Tibial artery (tissue), 4 donors: ENCODE measurements around the gene LRR1.
A peak's percentile ranks its signal among the peaks of the same experiment; 100 is the strongest.
"Not testable (repeated sequence)": the region's sequence is repeated elsewhere in the genome, so short reads cannot be mapped to it uniquely, and the experiment has no call there.

Experiments
- DNase-seq, 2 donors: peaks; one replicate each; pipeline ENCODE4 v3.0.0-alpha.2; 2019
- H3K27ac ChIP-seq, 2 donors: fragments of 200-600 bp; sonication (generic) in 1 of 2; 1 replicate in 1 of 2; 2 replicates in 1 of 2; pipeline ENCODE4 v1.5.1; 2018 to 2019; ENCODE audit warnings: mild to moderate bottlenecking in 1 of 2
- H3K27me3 ChIP-seq, 2 donors: fragments of 200-600 bp; sonication (generic) in 1 of 2; one replicate each; pipeline versions ENCODE4 v1.5.1 to v1.6.0; 2016 to 2019
- H3K36me3 ChIP-seq, 3 donors: fragments of 200-600 bp; sonication (generic) in 2 of 3; one replicate each; pipeline ENCODE4 v1.5.1; 2016 to 2019; ENCODE audit warnings: mild to moderate bottlenecking in 2 of 3
- H3K4me1 ChIP-seq, 4 donors: fragments of 200-600 bp; sonication (generic) in 2 of 4; 1 replicate in 3 of 4; 2 replicates in 1 of 4; pipeline ENCODE4 v1.5.1; 2016 to 2019
- H3K4me3 ChIP-seq, 2 donors: fragments of 200-600 bp; sonication (generic) in 1 of 2; 1 replicate in 1 of 2; 2 replicates in 1 of 2; pipeline ENCODE4 v1.5.1; 2018 to 2019; ENCODE audit warnings: mild to moderate bottlenecking in 2 of 2
- H3K9me3 ChIP-seq, 3 donors: fragments of 200-600 bp; sonication (generic) in 1 of 3; one replicate each; pipeline ENCODE4 v1.5.1; 2016 to 2019
- intact Hi-C: fragments of 100-400 bp; cut with DNase I; formaldehyde crosslinking; loops from one replicate; pipeline ENCODE4 v1.15.0; 2023; ENCODE audit warnings: low total_unique reads
- TF ChIP-seq, protein P1 (sequence below), 2 experiments: fragments of 200-600 bp in 1 of 2; fragments of 450-650 bp in 1 of 2; IDR thresholded peaks; one replicate each; pipeline ENCODE4 v1.5.1; 2017 to 2019; ENCODE audit warnings: antibody characterized with exemption in 2 of 2, mild to moderate bottlenecking in 1 of 2, moderate library complexity in 1 of 2

LRR1 gene

DNA sequence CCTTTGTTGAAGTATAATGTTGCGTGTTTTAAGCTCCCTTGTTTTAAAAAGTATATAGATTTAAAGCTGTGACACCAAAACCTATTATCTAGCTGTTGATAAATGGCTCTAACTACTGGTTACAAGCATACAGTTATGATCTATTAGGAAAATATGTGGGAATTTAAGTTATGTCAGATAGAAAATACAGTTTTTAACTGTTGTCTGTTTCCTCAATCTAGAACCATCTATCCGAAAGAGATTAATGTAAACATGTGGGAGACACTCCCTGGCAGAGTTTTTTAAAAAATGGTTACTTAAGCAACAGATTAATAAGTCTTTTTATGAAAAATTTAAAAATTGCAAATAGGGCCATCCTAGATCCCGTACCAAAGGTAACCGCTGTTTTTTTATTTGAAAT lies 13.5 kb downstream of the LRR1 start:
- TF ChIP-seq, protein P1, sequence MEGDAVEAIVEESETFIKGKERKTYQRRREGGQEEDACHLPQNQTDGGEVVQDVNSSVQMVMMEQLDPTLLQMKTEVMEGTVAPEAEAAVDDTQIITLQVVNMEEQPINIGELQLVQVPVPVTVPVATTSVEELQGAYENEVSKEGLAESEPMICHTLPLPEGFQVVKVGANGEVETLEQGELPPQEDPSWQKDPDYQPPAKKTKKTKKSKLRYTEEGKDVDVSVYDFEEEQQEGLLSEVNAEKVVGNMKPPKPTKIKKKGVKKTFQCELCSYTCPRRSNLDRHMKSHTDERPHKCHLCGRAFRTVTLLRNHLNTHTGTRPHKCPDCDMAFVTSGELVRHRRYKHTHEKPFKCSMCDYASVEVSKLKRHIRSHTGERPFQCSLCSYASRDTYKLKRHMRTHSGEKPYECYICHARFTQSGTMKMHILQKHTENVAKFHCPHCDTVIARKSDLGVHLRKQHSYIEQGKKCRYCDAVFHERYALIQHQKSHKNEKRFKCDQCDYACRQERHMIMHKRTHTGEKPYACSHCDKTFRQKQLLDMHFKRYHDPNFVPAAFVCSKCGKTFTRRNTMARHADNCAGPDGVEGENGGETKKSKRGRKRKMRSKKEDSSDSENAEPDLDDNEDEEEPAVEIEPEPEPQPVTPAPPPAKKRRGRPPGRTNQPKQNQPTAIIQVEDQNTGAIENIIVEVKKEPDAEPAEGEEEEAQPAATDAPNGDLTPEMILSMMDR (IDR thresholded peaks at IDR 0.05): no peak
- intact Hi-C loops: no loop called here
- no peak for DNase-seq
- Histone ChIP-seq H3K4me3 (no peak overlapping the region), H3K9me3 (no peaks in the 10 kb centered on the region), H3K27ac (no peak overlapping the region), H3K36me3 (peaks cover 5 to 16% (median 5%) of the 10 kb centered on the region in 3 donors), H3K4me1 (no peaks in the 10 kb centered on the region), H3K27me3 (no peaks in the 10 kb centered on the region)

DNA sequence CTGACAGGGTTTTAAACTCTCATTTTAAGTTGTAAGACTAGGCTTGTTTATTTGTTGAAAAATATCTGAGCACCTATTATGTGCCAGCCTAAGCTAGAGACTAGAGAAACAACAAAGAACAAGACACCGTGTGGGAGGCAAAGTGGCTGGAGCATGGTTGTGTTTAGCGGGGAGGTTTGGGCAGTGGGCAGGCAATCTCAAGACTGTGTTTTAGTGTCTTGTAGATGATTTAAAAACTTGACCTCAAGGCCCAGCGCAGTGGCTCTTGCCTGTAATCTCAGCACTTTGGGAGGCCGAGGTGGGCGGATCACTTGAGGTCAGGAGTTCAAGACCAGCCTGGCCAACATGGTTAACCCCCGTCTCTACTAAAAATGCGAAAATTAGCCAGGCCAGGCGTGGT lies 13.9 kb downstream of the LRR1 start:
- Histone ChIP-seq H3K27ac (no peak overlapping the region), H3K27me3 (no peaks in the 10 kb centered on the region), H3K36me3 (peaks cover 2 to 19% (median 7%) of the 10 kb centered on the region in 3 donors), H3K4me1 (no peaks in the 10 kb centered on the region), H3K4me3 (no peak overlapping the region), H3K9me3 (no peaks in the 10 kb centered on the region)
- intact Hi-C loops: no loop called here
- TF ChIP-seq, protein P1 (IDR thresholded peaks at IDR 0.05): no peak
- peak in 1 of 2 donors; percentile 24 for DNase-seq

DNA sequence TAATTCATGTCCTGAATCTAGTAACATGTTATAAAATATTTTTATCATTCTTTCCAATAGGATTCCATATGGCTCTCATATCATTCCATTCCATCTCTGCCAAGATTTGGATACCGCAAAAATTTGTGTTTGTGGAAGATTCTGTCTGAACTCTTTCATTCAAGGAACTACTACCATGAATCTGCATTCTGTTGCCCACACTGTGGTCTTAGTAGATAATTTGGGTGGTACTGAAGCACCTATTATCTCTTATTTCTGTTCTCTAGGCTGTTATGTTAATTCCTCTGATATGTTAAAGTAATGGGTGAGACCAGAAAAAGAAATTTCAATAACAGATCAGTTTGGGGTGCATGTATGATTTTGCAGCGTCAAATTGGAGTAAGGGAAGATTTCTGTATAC lies 15.5 kb downstream of the LRR1 start:
- Histone ChIP-seq H3K4me3 (no peak overlapping the region), H3K9me3 (no peaks in the 10 kb centered on the region), H3K27me3 (no peaks in the 10 kb centered on the region), H3K27ac (no peak overlapping the region), H3K36me3 (peaks cover 16 to 31% (median 19%) of the 10 kb centered on the region in 3 donors), H3K4me1 (peaks cover 0 to 11% (median 3%) of the 10 kb centered on the region in 4 donors)
- TF ChIP-seq, protein P1 (IDR thresholded peaks at IDR 0.05): no peak
- no peak for DNase-seq
- intact Hi-C loops: no loop called here

DNA sequence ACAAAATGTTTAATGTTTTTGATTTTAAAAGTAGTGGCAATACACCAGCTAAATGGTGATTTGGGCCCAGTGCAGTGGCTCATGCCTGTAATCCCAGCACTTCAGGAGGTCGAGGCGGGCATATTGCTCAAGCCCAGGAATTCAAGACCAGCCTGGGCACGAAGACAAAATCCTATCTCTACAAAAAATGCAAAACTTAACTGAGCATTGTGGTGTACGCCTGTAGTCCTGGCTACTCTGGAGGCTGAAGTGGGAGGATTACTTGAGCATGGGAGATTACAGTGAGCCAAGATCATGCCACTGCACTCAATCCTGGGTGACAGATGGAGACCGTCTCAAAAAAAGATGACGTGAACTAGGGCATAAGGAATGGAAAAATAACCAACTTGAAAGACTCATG lies 17.0 kb downstream of the LRR1 start:
- Histone ChIP-seq H3K4me3 (no peak overlapping the region), H3K36me3 (peaks cover 18 to 31% (median 19%) of the 10 kb centered on the region in 3 donors), H3K27me3 (no peaks in the 10 kb centered on the region), H3K27ac (no peak overlapping the region), H3K4me1 (peaks cover 0 to 15% (median 7%) of the 10 kb centered on the region in 4 donors), H3K9me3 (no peaks in the 10 kb centered on the region)
- no peak for DNase-seq
- intact Hi-C loops: no loop called here
- TF ChIP-seq, protein P1 (IDR thresholded peaks at IDR 0.05): no peak

DNA sequence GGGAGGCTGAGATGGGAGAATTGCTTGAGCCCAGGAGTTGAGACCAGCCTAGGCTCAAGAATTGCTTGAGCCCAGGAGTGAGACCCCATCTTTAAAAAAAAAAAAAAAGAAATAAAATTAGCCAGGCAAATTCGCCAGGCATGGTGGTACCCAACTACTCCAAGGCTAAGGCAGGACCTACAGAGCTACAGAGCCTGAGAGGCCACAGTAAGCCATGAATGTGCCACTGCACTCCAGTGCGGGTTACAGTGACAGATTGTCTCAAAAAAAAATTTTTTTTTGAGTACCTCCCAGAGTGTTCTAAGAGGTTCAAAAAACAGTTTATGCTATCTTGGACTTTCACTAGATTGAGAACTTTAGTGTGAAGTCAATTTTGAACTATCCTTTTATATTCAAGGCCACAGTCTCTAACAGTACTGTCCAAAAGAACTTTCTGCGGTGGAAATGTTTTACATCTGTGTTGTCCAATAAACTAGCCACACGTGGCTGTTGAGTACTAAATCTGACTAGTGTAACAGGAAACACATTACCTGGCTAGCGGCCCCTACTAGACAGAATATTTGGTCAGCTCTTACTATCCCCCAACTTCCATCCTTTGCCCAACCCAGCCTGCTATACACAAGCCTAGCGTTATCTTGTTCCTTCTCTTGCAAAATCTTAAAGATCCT lies 19.2 kb downstream of the LRR1 start:
- no peak overlapping the region for H3K27ac ChIP-seq
- TF ChIP-seq, protein P1 (IDR thresholded peaks at IDR 0.05): no peak
- no peaks in the 10 kb centered on the region for H3K27me3 ChIP-seq
- no peak for DNase-seq
- H3K9me3 ChIP-seq: no peaks in the 10 kb centered on the region
- intact Hi-C loops: no loop called here
- H3K36me3 ChIP-seq: peaks cover 18 to 31% (median 19%) of the 10 kb centered on the region in 3 donors
- no peak overlapping the region for H3K4me3 ChIP-seq
- H3K4me1 ChIP-seq: peaks cover 0 to 34% (median 17%) of the 10 kb centered on the region in 4 donors

DNA sequence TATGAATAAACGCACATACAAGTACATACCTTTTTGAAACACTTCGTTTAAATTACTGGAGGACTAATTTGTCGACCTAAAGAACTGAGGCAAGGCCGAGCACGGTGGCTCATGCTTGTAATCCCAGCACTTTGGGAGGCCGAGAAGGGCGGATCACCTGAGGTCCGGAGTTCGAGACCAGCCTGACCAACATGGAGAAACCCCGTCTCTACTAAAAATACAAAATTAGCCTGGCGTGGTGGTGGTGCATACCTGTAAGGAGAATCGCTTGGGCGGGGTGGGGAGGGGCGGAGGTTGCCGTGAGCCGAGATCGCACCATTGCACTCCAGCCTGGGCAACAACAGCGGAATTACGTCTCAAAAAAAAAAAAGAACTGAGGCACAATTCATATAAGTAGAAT lies 20.5 kb downstream of the LRR1 start:
- Histone ChIP-seq H3K36me3 (peaks cover 18 to 31% (median 19%) of the 10 kb centered on the region in 3 donors), H3K27ac (peak overlapping the region; percentile 90 to 95), H3K4me3 (peak overlapping the region; percentile 83 to 98), H3K4me1 (peaks cover 0 to 47% (median 22%) of the 10 kb centered on the region in 4 donors)
- intact Hi-C loops, DNase-seq, H3K9me3 ChIP-seq, H3K27me3 ChIP-seq: not testable (repeated sequence)
